Body of pancreas (tissue), 4 donors: ENCODE results near the gene SOCS1.

Experiments
- CTCF ChIP-seq, 7 experiments: fragments of 450-650 bp in 4 of 7; fragments of 200-600 bp in 3 of 7; sonication (generic) in 3 of 7; IDR thresholded peaks; one replicate each; pipeline ENCODE4 v1.5.1; 2016 to 2019; ENCODE audit warnings: antibody characterized with exemption in 7 of 7
- POLR2A ChIP-seq, 3 donors: fragments of 450-650 bp; IDR thresholded peaks; one replicate each; pipeline ENCODE4 v1.6.1; 2016; ENCODE audit warnings: antibody characterized with exemption in 3 of 3, mild to moderate bottlenecking in 2 of 3

DNA sequence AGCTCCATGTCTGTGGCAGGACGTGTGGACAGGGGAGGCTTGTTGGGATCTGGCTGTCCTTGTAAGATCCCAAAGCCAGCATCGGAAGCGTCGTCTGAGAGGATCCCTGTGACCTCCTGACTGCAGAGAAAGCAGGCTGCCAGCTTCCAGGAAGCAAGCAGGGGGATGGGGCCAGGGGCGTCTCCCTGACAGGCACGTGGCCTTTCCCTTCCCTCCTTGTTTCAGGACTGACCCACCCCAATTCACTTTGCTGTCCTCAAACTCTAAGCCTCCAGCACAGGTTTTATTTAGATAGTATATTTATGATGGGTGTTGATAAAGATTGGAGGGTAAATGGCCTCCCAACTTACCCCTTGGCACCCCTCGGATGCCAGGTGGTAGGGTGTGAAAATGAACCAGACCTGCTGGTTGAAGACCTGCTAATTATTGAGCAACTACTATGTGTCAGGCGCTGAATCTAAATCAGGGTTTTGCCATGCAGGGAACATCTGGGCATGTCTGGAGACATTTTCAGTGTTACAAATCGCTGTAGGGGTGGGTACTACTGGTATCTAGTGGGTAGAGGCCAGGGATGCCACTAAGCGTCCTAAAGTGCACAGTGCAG, 24.5 kb downstream of the SOCS1 start:
- no peak for TF ChIP-seq CTCF (IDR thresholded peaks at IDR 0.05)
- TF ChIP-seq POLR2A (IDR thresholded peaks at IDR 0.05): no peak
